ENCODE data around the gene PRKCH.
A peak's percentile ranks its signal among the peaks of the same experiment; 100 is the strongest.

Gene PRKCH

DNA sequence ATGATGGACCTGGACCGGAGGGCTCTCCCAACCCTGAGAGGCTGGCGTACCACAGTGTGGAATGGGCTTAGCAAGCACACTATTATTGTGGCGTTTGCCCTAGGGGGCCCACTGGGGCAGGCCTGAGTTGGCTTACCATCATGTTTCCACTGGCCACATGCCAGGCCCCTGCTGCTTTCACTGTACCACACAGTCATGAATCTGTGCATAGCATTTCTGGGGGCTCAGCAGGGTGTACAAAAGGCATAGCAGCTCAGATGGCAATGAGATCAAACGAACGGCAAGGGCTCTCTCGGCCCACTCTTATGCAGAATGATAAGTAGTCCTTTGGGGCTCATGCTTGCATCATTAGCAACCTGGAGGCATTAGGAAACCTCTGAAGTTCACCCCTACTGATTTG lies 236.9 kb downstream of the PRKCH start (continued):
- TF ChIP-seq, protein P1, sequence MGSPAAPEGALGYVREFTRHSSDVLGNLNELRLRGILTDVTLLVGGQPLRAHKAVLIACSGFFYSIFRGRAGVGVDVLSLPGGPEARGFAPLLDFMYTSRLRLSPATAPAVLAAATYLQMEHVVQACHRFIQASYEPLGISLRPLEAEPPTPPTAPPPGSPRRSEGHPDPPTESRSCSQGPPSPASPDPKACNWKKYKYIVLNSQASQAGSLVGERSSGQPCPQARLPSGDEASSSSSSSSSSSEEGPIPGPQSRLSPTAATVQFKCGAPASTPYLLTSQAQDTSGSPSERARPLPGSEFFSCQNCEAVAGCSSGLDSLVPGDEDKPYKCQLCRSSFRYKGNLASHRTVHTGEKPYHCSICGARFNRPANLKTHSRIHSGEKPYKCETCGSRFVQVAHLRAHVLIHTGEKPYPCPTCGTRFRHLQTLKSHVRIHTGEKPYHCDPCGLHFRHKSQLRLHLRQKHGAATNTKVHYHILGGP (tag by site-specific recombination; IDR thresholded peaks at IDR 0.05): no peak
- peak; percentile 95 for TF ChIP-seq ZNF24 (tag by site-specific recombination; IDR thresholded peaks at IDR 0.05)
- TF ChIP-seq, protein P2, sequence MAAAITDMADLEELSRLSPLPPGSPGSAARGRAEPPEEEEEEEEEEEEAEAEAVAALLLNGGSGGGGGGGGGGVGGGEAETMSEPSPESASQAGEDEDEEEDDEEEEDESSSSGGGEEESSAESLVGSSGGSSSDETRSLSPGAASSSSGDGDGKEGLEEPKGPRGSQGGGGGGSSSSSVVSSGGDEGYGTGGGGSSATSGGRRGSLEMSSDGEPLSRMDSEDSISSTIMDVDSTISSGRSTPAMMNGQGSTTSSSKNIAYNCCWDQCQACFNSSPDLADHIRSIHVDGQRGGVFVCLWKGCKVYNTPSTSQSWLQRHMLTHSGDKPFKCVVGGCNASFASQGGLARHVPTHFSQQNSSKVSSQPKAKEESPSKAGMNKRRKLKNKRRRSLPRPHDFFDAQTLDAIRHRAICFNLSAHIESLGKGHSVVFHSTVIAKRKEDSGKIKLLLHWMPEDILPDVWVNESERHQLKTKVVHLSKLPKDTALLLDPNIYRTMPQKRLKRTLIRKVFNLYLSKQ (tag by site-specific recombination; IDR thresholded peaks at IDR 0.05; ENCODE audit: borderline replicate concordance): no peak
- TF ChIP-seq ZNF140 (tag by site-specific recombination; IDR thresholded peaks at IDR 0.05): no peak
- peak; percentile 66; the same call in 1 of the 2 replicates for TF ChIP-seq ZNF2 (tag by site-specific recombination; IDR thresholded peaks at IDR 0.05)
- TF ChIP-seq ZNF843 (tag by site-specific recombination; IDR thresholded peaks at IDR 0.05): peak; percentile 76; the same call in 1 of the 2 replicates
- no peak for TF ChIP-seq ZNF639 (tag by site-specific recombination; IDR thresholded peaks at IDR 0.05)
- TF ChIP-seq ZEB2 (tag by site-specific recombination; IDR thresholded peaks at IDR 0.05): peak; percentile 69
- TF ChIP-seq ZNF19 (tag by site-specific recombination; IDR thresholded peaks at IDR 0.05; ENCODE audit: low read depth): no peak
- TF ChIP-seq ZSCAN30 (tag by site-specific recombination; IDR thresholded peaks at IDR 0.05): peak; percentile 63; the same call in 1 of the 2 replicates
- TF ChIP-seq ZNF548 (tag by site-specific recombination; IDR thresholded peaks at IDR 0.05): no peak
- TF ChIP-seq ZNF335 (tag by site-specific recombination; conservative IDR thresholded peaks at IDR 0.05): no peak
- TF ChIP-seq GLIS2 (tag by site-specific recombination; IDR thresholded peaks at IDR 0.05): peak; percentile 42; the same call in 1 of the 2 replicates
- TF ChIP-seq ZNF366 (tag by site-specific recombination; conservative IDR thresholded peaks at IDR 0.05): no peak
- no peak for TF ChIP-seq ZNF658 (tag by site-specific recombination; IDR thresholded peaks at IDR 0.05)
- TF ChIP-seq, protein P3, sequence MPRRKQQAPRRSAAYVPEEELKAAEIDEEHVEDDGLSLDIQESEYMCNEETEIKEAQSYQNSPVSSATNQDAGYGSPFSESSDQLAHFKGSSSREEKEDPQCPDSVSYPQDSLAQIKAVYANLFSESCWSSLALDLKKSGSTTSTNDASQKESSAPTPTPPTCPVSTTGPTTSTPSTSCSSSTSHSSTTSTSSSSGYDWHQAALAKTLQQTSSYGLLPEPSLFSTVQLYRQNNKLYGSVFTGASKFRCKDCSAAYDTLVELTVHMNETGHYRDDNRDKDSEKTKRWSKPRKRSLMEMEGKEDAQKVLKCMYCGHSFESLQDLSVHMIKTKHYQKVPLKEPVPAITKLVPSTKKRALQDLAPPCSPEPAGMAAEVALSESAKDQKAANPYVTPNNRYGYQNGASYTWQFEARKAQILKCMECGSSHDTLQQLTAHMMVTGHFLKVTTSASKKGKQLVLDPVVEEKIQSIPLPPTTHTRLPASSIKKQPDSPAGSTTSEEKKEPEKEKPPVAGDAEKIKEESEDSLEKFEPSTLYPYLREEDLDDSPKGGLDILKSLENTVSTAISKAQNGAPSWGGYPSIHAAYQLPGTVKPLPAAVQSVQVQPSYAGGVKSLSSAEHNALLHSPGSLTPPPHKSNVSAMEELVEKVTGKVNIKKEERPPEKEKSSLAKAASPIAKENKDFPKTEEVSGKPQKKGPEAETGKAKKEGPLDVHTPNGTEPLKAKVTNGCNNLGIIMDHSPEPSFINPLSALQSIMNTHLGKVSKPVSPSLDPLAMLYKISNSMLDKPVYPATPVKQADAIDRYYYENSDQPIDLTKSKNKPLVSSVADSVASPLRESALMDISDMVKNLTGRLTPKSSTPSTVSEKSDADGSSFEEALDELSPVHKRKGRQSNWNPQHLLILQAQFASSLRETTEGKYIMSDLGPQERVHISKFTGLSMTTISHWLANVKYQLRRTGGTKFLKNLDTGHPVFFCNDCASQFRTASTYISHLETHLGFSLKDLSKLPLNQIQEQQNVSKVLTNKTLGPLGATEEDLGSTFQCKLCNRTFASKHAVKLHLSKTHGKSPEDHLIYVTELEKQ (tag by site-specific recombination; IDR thresholded peaks at IDR 0.05; ENCODE audit: borderline replicate concordance): no peak
- no peak for TF ChIP-seq ZNF776 (tag by site-specific recombination; IDR thresholded peaks at IDR 0.05; ENCODE audit: borderline replicate concordance)
- TF ChIP-seq ZNF10 (tag by site-specific recombination; IDR thresholded peaks at IDR 0.05): no peak
- peak; percentile 66 for TF ChIP-seq PRDM6 (tag by site-specific recombination; IDR thresholded peaks at IDR 0.05)
- no peak for TF ChIP-seq ZNF654 (tag by site-specific recombination; IDR thresholded peaks at IDR 0.05; ENCODE audit: low read depth)
- peak; percentile 76 for TF ChIP-seq ZNF600 (tag by site-specific recombination; IDR thresholded peaks at IDR 0.05)
- TF ChIP-seq, protein P4, sequence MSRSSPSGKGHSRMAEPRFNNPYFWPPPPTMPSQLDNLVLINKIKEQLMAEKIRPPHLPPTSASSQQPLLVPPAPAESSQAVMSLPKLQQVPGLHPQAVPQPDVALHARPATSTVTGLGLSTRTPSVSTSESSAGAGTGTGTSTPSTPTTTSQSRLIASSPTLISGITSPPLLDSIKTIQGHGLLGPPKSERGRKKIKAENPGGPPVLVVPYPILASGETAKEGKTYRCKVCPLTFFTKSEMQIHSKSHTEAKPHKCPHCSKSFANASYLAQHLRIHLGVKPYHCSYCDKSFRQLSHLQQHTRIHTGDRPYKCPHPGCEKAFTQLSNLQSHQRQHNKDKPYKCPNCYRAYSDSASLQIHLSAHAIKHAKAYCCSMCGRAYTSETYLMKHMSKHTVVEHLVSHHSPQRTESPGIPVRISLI (tag by site-specific recombination; IDR thresholded peaks at IDR 0.05): no peak
- no peak for TF ChIP-seq TCF7L2 (IDR thresholded peaks at IDR 0.05; ENCODE audit: borderline replicate concordance, low read depth, low read length)
- TF ChIP-seq BCL11B (tag by site-specific recombination; IDR thresholded peaks at IDR 0.05; ENCODE audit: low read depth): no peak
- no peak for TF ChIP-seq SALL2 (tag by site-specific recombination; IDR thresholded peaks at IDR 0.05; ENCODE audit: borderline replicate concordance)
- peak; percentile 79 for TF ChIP-seq OSR2 (tag by site-specific recombination; IDR thresholded peaks at IDR 0.05)
- TF ChIP-seq ZNF660 (tag by site-specific recombination; IDR thresholded peaks at IDR 0.05): peak; percentile 95; the same call in 1 of the 2 replicates
- TF ChIP-seq RBAK (tag by site-specific recombination; IDR thresholded peaks at IDR 0.05): no peak
- TF ChIP-seq REPIN1 (tag by site-specific recombination; IDR thresholded peaks at IDR 0.05; ENCODE audit: low read depth): no peak
